CD14-positive monocyte (primary cell): ENCODE results near the gene MT1B. TPM values are rescaled to one million over a fixed set of nuclear protein-coding genes. Genes with fewer than 3 reads are reported as not detected.

ENCODE experiments used
- DNase-seq, 3 donors: peaks; one replicate each; pipeline ENCODE4 v3.0.0-alpha.2; 2011 to 2022
- H2AFZ ChIP-seq: 2 replicates; pipeline ENCODE4 v1.6.0; 2012; ENCODE audit warnings: mild to moderate bottlenecking, low read depth, low read length, inconsistent platforms; ENCODE audit not compliant: insufficient read depth, poor library complexity, severe bottlenecking
- H3K27ac ChIP-seq, 2 donors: 1 replicate in 1 of 2; 2 replicates in 1 of 2; pipeline ENCODE4 v1.5.1; 2012 to 2013; ENCODE audit warnings: low read length in 2 of 2, control low read depth in 1 of 2, inconsistent platforms in 1 of 2, low read depth in 1 of 2, mild to moderate bottlenecking in 1 of 2
- H3K27me3 ChIP-seq, 2 donors: one replicate each; pipeline versions ENCODE4 v1.6.0 to v1.6.1; 2011 to 2013; ENCODE audit warnings: low read length in 2 of 2; ENCODE audit not compliant: control insufficient read depth in 2 of 2, insufficient read depth in 2 of 2
- H3K36me3 ChIP-seq, 2 donors: replicated peaks in 1 of 2; 1 replicate in 1 of 2; 2 replicates in 1 of 2; pipeline versions ENCODE4 v1.5.1 to v1.6.1; 2012 to 2013; ENCODE audit warnings: low read length in 2 of 2, control low read depth in 1 of 2, inconsistent platforms in 1 of 2, mild to moderate bottlenecking in 1 of 2; ENCODE audit not compliant: insufficient read depth in 2 of 2, control insufficient read depth in 1 of 2
- H3K4me1 ChIP-seq, 2 donors: 1 replicate in 1 of 2; 2 replicates in 1 of 2; pipeline versions ENCODE4 v1.5.1 to v1.6.1; 2012 to 2013; ENCODE audit warnings: low read length in 2 of 2, control low read depth in 1 of 2, inconsistent platforms in 1 of 2, mild to moderate bottlenecking in 1 of 2, moderate library complexity in 1 of 2; ENCODE audit not compliant: insufficient read depth in 2 of 2, control insufficient read depth in 1 of 2
- H3K4me2 ChIP-seq: replicated peaks from 2 replicates; pipeline ENCODE3; 2012; ENCODE audit warnings: low read length, moderate library complexity, mild to moderate bottlenecking; ENCODE audit not compliant: poor library complexity, severe bottlenecking; ENCODE audit errors: extremely low read depth
- H3K4me3 ChIP-seq, 3 experiments: fragments of 200-600 bp in 1 of 3; sonication (generic) in 1 of 3; replicated peaks in 1 of 3; 1 replicate in 2 of 3; 2 replicates in 1 of 3; pipeline ENCODE4 v1.5.1; 2011 to 2013; ENCODE audit warnings: low read length in 3 of 3, mild to moderate bottlenecking in 3 of 3, control low read depth in 2 of 3, low read depth in 2 of 3, inconsistent platforms in 1 of 3, moderate library complexity in 1 of 3
- H3K79me2 ChIP-seq: 2 replicates; pipeline ENCODE4 v1.6.0; 2012; ENCODE audit warnings: mild to moderate bottlenecking, control low read depth, inconsistent platforms, low read length, moderate library complexity; ENCODE audit not compliant: insufficient read depth
- H3K9ac ChIP-seq: 2 replicates; pipeline ENCODE4 v1.6.0; 2017; ENCODE audit warnings: low read length, mild to moderate bottlenecking; ENCODE audit not compliant: insufficient read depth, poor library complexity, severe bottlenecking
- H3K9me3 ChIP-seq, 2 donors: replicated peaks in 1 of 2; 1 replicate in 1 of 2; 2 replicates in 1 of 2; pipeline versions ENCODE4 v1.5.1 to v1.6.1; 2012 to 2013; ENCODE audit warnings: low read length in 2 of 2, control low read depth in 1 of 2; ENCODE audit not compliant: control insufficient read depth in 1 of 2, insufficient read depth in 1 of 2
- H4K20me1 ChIP-seq: 2 replicates; pipeline ENCODE4 v1.6.0; 2012; ENCODE audit warnings: mild to moderate bottlenecking, low read length, control low read depth, moderate library complexity; ENCODE audit not compliant: insufficient read depth
- H3K27ac Mint-ChIP-seq, 7 donors: one replicate each; pipeline ENCODE4 v1.8.0; 2020; ENCODE audit warnings: mild to moderate bottlenecking in 7 of 7, mixed read lengths in 7 of 7, moderate library complexity in 6 of 7, inconsistent platforms in 2 of 7
- H3K27me3 Mint-ChIP-seq, 3 donors: one replicate each; pipeline ENCODE4 v1.8.0; 2021 to 2022; ENCODE audit warnings: low read depth in 3 of 3, mild to moderate bottlenecking in 3 of 3, mixed read lengths in 3 of 3, moderate library complexity in 3 of 3, inconsistent platforms in 1 of 3
- H3K36me3 Mint-ChIP-seq, 2 donors: one replicate each; pipeline ENCODE4 v1.8.0; 2020; ENCODE audit warnings: mixed read lengths in 2 of 2, inconsistent platforms in 1 of 2, mild to moderate bottlenecking in 1 of 2
- H3K4me1 Mint-ChIP-seq: one replicate; pipeline ENCODE4 v1.8.0; 2020; ENCODE audit warnings: mild to moderate bottlenecking, mixed read lengths
- H3K4me3 Mint-ChIP-seq, 2 donors: one replicate each; pipeline ENCODE4 v1.8.0; 2020; ENCODE audit warnings: mild to moderate bottlenecking in 2 of 2, mixed read lengths in 2 of 2, moderate library complexity in 1 of 2
- H3K9me3 Mint-ChIP-seq, 7 donors: one replicate each; pipeline ENCODE4 v1.8.0; 2020 to 2022; ENCODE audit warnings: mixed read lengths in 7 of 7, mild to moderate bottlenecking in 6 of 7, moderate library complexity in 6 of 7, inconsistent platforms in 2 of 7
- CTCF ChIP-seq: fragments of 200-600 bp; IDR thresholded peaks from one replicate; pipeline ENCODE4 v1.8.0; 2022; ENCODE audit warnings: antibody characterized with exemption, mild to moderate bottlenecking
- WGBS: methylation state at CpG from one replicate; pipeline ENCODE4 v1.1.5; 2013; ENCODE audit warnings: missing lambda C conversion rate; ENCODE audit not compliant: insufficient coverage; 5-methylcytosine and 5-hydroxymethylcytosine counted together
- intact Hi-C, 2 donors: fragments of 100-400 bp; cut with micrococcal nuclease; formaldehyde crosslinking; loops; one replicate each; pipeline versions ENCODE4 v1.15.0 to v1.15.1; 2023
- polyA minus RNA-seq: library from RNA; depleted of rRNA, polyadenylated mRNA; stranded (reverse); fragments of >200 nt; gene quantifications from 2 replicates; pipeline ENCODE4 v1.2.3, GENCODE V29; 2012
- polyA plus RNA-seq, 3 donors: library from polyadenylated mRNA; depleted of rRNA in 1 of 3; unstranded in 2 of 3; stranded (reverse) in 1 of 3; fragments of 300-500 nt in 2 of 3; fragments of >200 nt in 1 of 3; fragmentation: Illumina TruSeq in 2 of 3; gene quantifications; 1 replicate in 2 of 3; 2 replicates in 1 of 3; pipeline ENCODE4 v1.2.3, GENCODE V29; 2012 to 2021
- total RNA-seq, 12 experiments: library from RNA in 1 of 12; stranded (reverse) in 1 of 12; fragments of 120-200 nt in 1 of 12; gene quantifications; one replicate each; pipeline ENCODE4 v1.2.4 and lab custom pipeline; 2013 to 2026; ENCODE audit warnings: mixed read lengths in 6 of 12, inconsistent platforms in 1 of 12

The MT1B gene
- not detected for total RNA-seq (2013)
- polyA plus RNA-seq (not detected), polyA minus RNA-seq (not detected in 2 replicates), total RNA-seq (lab: John Stamatoyannopoulos, UW) (0 to 0.08 (median 0) reads per million in 11 experiments)

DNA sequence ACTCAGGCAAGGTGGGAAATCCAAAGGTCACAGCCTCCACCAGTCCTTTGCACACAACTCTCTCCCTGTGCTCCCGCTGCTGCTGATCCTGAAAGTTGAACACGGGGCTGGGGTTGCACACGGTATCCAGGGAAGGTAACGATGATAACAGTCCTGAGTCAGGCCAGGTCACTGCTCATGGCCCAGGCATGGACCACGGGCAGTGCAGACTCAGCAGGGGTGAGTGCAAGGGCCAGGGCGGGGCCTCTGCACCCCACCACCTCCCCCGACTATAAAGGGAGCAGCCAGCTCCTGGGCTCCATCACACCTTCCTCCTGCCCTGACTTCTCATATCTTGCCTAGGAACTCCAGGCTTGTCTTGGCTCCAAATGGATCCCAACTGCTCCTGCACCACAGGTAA lies at the start of gene MT1B:
Gene MT1B, plus strand, starts transcription at position 301 of the 400 bp plus-strand sequence. Its CDS starts 68 bp downstream, at position 369.
- Histone ChIP-seq H3K27me3 (peaks cover 12 to 42% of the 10 kb centered on the region in 2 donors), H3K79me2 (no peaks in the 10 kb centered on the region), H3K9me3 (peaks cover 0 to 5% of the 10 kb centered on the region in 2 donors), H3K27ac (no peak within 1 kb of the TSS), H3K36me3 (no peaks in the 10 kb centered on the region), H2AFZ (no peak within 1 kb of the TSS), H3K4me2 (no peak within 1 kb of the TSS), H3K9ac (no peak within 1 kb of the TSS), H3K4me1 (no peaks in the 10 kb centered on the region), H3K4me3 (no peak within 1 kb of the TSS), H4K20me1 (no peaks in the 10 kb centered on the region)
- Mint-ChIP-seq H3K27me3 (peaks cover 39 to 57% (median 43%) of the 10 kb centered on the region in 3 donors), H3K4me1 (peaks cover 2% of the 10 kb centered on the region), H3K9me3 (peaks cover 0 to 6% (median 0%) of the 10 kb centered on the region in 7 donors), H3K4me3 (no peak within 1 kb of the TSS), H3K36me3 (no peaks in the 10 kb centered on the region), H3K27ac (peak within 1 kb of the TSS in 2 of 7 donors; percentile 33 to 41)
- DNase-seq = no peak
- intact Hi-C loops = no loop called here
- TF ChIP-seq CTCF = no peak
- WGBS = 92% methylated on average over 6 of the region's 7 CpGs

GRCh38 chr16:56603589-56603988 lies 48.1 kb upstream of the MT1B start:
- no peaks in the 10 kb centered on the region for H3K36me3 ChIP-seq
- peaks cover 0 to 10% of the 10 kb centered on the region in 2 donors for H3K27me3 ChIP-seq
- Mint-ChIP-seq H3K9me3 (peaks cover 0 to 3% (median 0%) of the 10 kb centered on the region in 7 donors), H3K36me3 (no peaks in the 10 kb centered on the region), H3K27ac (peak overlapping the region in 1 of 7 donors; percentile 18), H3K4me3 (no peak overlapping the region), H3K4me1 (peaks cover 17% of the 10 kb centered on the region), H3K27me3 (peaks cover 11 to 18% (median 14%) of the 10 kb centered on the region in 3 donors)
- H3K27ac ChIP-seq = no peak overlapping the region
- no peak overlapping the region for H2AFZ ChIP-seq
- H3K4me2 ChIP-seq = no peak overlapping the region
- peaks cover 14 to 16% of the 10 kb centered on the region in 2 donors for H3K4me1 ChIP-seq
- peak in 2 of 3 donors; percentile 35 to 39 for DNase-seq
- H3K79me2 ChIP-seq = no peaks in the 10 kb centered on the region
- intact Hi-C loops = loop anchor here (10.0 kb wide), 3 partner anchors 101 to 581 kb away; partner anchors contain the start of genes NUDT21 (in 1 of the 2), OGFOD1 (in 1 of the 2), PSME3IP1 (in 1 of the 2) and RSPRY1 (in 1 of the 2)
- no peak overlapping the region for H3K4me3 ChIP-seq
- H3K9me3 ChIP-seq = no peaks in the 10 kb centered on the region
- TF ChIP-seq CTCF = peak; percentile 19
- no peaks in the 10 kb centered on the region for H4K20me1 ChIP-seq
- 8% methylated on average over 4 of the region's 4 CpGs for WGBS
- no peak overlapping the region for H3K9ac ChIP-seq
